Activated CD4-positive, alpha-beta T cell treated with anti-CD3 and anti-CD28 coated beads, Interleukin-2, Interleukin-6, amounts not matched to agents 100 ng/mL and 50 ng/mL, durations not matched to agents 16 hours and 8 hours (primary cell): Measurements from ENCODE around the gene NPEPL1.
"Not testable (repeated sequence)": the region's sequence is repeated elsewhere in the genome, so short reads cannot be mapped to it uniquely, and the experiment has no call there.

Experiments used
- DNase-seq: peaks from one replicate; pipeline ENCODE4 v3.0.0-alpha.2; 2020

Gene NPEPL1

DNA sequence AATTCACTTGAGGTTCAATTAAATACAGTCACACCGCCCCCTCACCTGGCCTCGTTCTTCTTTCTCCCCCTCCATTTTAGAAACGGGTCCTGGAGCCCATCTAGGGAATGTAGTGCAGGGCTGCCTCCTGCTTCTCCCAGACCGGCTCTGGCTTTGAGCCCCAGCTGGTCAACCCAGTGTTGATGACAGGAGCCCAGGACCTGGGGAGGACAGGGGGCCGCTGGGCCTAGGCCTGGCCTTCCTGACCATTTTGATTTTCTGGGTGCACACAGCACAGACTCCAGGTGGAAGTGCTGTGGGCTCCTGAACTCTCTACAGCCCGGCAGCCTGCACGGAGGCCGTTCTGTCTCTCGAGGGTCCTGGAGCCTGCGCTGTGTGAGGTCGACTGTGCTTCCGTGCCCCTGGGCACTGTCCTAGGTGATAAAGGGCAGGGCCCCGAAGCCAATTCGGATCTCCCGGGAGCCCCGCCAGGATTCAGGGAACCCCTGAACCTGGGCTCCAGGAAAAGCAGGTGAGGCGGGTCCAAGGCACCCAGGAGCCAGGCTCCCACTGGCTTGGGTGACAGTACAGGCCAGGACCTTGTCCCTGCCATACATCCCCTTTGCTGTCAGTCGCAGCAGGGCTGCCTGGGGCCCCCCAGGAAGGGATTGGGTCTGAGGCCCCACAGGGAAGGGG is 23.3 kb downstream of the NPEPL1 start:
- DNase-seq: no peak

DNA sequence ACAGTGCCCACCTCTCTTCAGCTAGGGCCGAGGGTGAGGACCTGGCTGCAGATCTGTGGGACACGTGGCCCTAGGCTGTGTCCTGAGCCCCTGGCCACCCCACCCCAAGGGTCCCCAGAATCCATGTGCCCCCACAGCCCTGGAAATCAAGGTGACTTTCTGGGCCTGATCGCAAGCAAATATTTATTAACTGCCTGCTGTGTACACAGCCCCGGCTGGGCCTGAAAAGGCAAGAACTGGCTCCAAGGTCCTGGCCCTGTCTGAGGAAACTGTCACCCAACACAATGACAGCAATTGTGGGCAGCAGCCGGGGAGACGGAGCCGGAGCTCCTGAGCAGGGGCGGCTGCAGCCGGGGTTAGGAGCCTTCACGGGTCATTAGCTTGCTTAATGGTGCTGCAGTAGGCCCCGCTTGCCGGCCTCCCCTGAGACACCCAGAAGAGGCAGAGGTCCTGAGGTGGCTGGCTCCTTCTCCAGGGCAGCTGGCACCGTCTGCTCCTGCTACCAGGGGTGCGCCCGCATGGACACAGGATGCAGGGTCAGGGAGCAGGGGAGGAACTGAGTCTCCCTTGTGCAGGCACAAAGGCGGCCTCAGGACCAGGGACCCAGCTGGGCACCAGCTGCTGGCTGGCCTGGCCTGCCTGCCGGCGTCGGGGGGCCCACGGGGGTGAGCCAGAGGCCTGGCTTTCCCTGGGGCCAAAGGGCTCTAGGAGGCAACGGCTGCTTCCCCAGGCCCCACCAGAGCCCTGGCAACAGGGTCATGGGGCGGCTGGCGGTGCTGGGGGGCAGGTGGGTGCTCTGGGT is 24.1 kb downstream of the NPEPL1 start:
- no peak for DNase-seq

DNA sequence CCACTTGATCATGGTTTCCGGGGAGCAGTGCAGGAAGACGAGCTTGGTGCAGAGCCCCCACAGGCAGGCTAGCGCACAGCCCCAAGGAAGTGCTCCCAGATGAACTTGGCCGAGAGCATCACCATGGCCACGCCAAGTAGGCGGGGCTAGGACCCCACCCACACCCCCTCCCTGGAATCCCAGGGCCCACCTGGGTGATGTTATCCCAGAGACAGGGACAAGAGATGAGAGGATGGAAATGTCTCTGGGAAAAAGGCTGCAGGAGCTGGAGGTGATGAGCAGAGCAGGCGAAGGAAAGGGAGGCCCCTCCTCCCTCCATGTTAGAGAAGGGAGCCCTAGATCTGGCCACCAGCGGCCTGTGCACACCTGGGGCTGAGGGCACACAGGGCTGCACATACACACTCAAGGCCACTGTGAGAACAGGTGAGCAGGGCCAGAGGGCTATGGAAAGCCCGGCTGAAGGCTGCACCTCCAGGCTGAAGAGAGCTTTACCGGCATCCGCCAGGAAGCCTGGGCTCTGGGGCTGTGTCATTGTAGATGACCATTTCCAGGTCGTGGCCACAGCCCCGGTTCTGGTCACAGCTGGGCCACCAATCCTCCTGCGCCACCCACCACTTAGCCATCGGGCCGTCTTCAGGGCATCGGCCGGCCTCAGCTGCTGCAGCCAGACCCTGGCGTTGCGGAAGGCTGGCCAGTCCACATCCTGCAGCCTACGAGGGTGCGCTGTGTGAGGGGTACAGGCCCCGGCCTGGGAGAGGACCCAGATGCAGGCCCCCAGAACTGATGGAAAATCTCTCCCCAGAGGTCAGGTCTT is 24.9 kb downstream of the NPEPL1 start:
- DNase-seq: no peak

DNA sequence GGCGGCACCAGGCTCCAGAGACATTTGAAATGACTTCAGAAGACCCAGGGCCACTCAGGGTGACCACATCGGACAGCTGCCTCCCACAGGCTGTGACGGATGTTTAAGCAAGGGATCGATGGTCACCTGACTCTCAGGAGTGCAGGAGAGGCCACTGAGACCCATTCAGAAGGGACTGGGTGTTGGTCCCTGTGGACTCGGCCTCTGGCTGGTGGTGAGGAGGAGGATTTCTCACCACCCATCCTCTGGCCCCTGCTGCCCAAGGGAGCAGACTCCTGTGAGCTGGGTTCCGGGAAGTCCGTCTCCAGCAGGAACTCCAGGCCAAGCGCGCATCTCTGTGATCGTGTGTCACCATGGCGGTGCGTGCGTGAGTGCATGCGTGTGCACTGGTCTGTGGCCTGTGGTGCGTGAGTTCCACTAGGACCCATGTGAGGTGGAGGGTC is 25.5 kb downstream of the NPEPL1 start:
- no peak for DNase-seq

DNA sequence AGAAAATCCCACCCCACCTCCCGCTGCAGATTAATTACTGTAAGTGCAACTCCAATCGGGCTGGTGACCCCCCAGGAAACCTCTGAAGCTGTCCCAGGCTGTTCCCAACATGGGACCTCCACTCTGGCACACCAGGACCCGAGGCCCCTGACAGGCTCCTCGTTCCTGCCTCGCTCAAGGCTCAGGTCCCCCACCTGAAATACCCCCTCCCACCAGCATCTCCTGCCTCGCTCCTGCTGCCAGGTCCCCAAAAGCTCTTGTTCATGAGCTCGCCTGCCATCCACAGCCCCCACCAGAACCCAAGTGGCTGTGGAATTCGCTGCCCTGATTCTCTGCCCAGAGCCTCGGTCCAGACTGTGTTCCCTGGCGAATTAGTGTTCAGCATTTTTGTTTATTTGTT is 26.1 kb downstream of the NPEPL1 start:
- no peak for DNase-seq

DNA sequence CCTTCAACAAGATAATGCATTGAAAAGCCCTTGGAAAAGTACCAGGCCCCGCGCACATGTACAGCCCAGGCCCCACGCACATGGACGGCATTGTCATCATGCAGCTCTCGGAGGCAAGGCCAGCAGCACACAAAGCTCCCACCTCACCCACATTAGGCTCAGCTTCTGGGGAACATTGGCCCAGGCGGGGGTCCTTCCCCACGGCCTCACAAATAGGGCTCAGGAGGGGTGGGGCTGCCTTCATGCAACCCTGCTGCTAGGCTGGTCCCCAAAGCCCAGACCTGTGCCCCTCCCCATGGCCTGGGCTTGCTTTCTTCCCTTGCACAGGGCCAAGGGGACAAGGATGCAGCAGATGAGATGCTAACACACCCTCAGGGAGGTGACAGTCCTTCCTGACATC is 26.7 kb downstream of the NPEPL1 start:
- no peak for DNase-seq

DNA sequence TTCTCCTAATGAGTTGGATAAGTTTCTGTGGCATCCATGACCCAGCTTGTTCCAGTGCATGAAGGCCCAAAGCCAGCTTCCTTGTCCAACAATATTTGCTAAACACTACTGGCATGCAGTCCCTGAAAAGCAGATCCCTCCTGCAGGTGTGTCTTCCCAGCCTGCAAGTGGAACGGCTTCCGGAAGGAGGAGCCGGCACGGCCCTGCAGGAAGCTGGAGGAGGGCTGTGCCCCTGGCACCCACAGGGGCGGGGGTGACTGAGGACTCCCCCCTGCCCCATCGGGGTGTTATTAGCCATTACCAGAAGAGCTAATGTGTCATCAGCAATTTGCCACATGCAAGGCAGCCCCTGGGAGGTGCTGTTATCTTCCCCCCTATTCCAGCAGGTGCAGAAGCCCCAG is 27.4 kb downstream of the NPEPL1 start:
- DNase-seq: no peak

DNA sequence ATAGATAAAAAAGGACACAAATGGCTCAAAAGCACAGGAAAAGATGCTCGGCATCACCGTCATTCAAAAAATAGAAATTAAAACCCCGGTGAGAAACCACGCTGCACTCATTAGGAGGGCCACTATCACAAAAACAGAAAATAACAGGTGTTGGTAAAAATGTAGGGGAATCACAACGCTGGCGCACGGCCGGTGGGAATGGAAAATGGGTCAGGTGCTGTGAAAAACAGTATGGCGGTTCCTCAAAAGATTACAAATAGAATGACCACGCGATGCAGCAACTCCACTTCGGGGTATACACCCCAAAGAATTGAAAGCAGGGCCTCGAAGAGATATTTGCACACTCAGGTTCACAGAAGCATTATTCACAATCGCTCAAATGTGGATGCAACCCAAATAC is 28.3 kb downstream of the NPEPL1 start:
- no peak for DNase-seq

DNA sequence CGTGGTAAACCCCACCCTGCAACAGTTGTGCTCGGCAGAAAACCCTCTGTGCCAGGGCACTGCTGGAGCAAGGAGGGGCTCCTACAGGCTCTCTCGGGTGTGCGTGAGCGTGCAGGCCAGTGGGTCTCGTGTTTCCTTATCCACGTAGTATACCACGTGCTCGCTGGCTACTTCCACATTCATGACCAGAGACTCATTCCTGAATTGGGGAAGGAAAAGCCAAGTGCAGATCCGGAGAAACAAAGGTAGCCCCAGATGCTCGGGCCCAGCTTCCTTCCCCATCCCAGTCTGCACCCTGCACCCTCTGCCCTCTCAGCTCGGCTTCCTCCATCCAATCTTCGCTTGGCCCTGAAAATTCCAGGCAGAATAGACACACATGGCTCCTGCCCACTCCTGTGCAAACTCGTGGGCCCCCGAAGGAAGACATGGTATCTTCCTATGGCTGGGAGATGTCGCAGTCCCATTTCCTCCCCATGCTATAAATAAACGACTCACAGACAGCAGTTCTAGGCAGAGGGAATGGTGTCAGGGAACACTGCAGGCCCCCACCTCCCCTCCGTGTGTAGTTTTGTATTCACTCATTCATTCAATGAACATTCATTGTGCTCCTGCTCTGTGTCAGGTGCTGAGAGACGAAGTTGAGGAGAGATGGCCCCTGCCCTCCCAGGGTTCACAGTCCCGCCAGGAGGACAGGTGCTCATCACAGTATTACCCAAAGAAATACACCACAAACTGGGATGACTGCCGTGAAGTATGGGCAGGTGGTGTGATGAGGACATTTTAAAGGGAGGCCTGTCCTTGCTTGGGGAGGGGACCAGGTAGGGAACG is 29.6 kb downstream of the NPEPL1 start:
- DNase-seq: no peak

DNA sequence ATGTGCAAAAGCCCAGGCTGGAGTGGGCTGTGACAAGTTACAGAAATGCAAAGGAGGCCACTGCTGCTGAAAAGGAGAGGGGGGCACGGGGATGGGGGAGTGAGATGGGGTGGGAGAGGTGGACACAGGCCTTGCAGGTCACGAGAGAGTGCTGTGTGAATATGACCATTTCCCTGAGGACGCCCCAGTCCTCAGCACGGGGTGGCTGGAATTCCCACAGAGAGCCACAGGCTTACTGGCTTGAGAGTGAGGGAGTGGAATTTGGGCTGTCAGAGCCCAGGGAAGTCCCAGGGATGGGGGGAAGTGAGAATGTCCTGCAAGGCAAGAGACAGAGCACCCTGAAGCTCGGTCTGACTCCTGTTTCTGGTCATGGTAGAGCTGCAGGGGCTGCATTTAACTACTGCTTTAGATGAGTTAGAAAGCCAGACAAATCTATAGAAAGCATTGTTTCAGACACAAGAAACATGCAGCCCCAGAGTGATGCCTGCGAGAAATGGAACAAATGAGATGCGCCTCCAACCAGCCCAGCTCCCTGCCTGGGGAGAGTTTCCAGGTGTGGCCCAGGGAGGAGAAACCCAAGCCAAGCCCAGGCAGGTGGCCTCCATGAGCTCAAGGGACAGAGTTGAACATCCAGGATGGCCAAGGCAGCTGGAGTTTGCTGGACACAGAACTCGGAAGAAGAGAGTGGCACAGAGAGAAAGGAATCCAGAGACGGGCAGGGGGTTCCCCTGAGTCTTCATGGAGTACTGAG is 30.5 kb downstream of the NPEPL1 start:
- no peak for DNase-seq

DNA sequence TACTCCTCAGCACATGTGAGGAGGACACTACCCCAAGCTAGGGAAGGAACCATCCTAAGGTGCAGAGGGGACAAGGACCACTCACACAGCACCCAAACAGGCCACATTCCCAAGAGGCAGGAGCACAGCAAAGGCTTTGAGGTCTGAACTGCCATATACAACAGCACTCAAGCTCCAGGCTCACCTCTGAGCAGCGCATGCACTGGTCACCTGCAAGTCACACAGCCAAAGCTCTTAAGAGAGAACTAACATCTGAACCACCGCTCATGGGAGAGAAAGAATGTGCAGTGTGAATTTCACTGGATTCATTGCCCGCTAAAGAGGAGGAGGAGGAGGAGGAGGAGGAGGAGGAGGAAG is 31.0 kb downstream of the NPEPL1 start:
- DNase-seq: no peak

DNA sequence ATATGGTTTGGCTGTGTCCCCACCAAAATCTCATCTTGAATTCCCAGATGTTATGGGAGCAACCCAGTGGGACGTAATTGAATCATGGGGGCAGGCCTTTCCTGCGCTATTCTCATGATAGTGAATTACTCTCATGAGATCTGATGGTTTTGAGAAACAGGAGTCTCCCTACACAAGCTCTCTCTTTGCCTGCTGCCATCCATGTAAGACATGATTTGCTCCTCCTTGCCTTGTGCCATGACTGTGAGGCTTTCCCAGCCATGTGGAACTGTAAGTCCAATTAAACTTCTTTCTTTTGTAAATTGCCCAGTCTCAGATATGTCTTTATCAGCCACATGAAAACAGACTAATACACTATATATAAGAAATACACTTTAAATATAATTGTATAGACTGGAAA is 33.6 kb downstream of the NPEPL1 start:
- not testable (repeated sequence) for DNase-seq

DNA sequence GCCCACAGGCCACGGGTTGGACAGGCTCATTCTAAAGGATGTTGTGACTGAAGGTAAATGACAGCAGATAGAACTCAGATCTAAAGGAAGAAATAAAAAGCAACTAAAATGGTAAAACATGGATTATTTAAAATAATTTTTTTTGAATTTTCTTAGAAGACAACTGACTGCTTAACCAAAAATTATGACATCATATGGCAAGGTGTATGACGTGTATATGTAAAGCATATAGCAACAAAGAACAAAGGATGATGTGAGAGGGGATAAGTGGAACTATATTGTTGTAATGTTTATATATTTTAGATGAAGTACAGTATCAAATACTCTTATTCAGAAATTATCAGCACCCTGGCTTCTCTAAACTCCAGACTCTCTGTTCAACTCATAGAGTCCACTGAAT is 38.6 kb downstream of the NPEPL1 start:
- DNase-seq: no peak

DNA sequence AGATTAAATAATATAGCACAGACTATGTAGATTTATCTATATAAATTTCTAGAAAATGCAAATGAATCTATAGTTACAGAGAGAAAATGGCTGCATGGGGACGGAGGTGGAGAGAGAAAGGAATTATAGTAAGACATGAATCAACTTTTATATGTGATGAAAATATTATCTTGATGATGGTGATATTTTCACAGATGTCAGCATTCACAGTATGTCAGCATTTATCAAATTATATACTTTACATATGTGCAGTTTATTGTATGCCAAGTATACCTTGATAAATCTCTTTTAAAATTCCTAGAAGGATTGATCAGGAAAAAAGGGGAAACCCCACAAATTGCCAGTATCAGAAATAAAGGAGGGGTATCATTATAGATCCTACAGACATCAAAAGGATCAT is 44.6 kb downstream of the NPEPL1 start:
- no peak for DNase-seq

DNA sequence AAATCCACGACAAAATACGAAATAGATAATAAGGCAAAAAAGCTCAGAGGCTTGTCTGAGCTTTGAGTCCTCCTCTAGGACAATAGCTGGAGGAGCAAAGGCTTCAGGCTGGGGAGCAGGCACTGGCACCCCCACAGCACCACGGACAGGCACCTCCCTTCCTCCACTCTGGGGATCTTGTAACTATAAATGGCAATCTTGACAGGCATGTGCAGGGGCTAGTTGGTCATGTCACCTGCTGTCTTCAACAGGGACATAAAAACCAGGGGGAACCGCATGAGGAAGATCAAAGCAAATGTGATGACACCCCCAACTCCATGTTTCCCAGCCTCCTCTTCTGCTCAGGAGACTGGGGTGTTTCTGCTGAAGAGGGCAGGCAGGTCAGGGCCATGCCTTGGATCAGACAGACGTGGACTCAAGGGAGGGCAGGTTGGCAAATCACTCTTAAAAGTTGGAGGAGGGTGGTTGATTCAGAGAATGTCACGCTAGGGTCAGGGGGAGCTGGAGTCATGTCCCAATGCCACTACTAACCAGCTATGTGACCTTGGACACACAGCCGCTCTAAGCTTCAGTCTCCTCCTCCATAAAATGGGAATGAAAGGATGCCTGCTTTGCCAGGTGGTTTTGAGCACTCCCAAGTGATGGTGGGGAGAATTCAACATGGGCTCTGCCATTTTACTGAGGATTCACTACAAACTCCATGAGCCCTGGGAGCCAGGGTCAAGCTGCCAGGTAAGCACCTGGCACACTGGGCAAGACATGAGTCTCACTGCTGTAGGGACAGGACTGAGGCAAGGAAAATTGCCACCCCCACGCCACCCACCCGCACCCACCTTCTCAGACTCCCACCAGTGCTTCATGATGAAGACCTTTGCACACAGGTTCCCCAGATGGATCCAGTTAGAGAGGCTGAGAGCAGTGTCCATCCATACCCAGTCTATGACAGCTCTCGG is 48.0 kb downstream of the NPEPL1 start:
- no peak for DNase-seq

DNA sequence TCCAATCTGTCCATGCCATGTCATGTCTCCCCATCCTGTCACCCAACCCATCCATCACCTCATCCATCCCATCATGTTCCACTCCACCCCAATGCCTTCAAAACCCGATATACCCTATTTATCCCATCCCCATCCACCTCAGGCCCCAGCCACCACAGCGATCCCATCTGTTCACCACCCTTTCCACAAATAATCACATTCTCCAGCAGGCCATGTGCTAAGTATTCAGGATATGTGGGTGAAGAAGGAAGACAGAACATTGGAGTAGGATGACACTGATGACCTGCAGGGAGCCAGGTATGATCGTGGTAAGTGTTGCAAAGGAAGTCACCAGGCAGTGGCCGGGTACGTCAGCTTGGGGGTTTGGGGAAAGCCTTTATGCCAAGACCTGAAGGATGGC is 48.8 kb downstream of the NPEPL1 start:
- no peak for DNase-seq

DNA sequence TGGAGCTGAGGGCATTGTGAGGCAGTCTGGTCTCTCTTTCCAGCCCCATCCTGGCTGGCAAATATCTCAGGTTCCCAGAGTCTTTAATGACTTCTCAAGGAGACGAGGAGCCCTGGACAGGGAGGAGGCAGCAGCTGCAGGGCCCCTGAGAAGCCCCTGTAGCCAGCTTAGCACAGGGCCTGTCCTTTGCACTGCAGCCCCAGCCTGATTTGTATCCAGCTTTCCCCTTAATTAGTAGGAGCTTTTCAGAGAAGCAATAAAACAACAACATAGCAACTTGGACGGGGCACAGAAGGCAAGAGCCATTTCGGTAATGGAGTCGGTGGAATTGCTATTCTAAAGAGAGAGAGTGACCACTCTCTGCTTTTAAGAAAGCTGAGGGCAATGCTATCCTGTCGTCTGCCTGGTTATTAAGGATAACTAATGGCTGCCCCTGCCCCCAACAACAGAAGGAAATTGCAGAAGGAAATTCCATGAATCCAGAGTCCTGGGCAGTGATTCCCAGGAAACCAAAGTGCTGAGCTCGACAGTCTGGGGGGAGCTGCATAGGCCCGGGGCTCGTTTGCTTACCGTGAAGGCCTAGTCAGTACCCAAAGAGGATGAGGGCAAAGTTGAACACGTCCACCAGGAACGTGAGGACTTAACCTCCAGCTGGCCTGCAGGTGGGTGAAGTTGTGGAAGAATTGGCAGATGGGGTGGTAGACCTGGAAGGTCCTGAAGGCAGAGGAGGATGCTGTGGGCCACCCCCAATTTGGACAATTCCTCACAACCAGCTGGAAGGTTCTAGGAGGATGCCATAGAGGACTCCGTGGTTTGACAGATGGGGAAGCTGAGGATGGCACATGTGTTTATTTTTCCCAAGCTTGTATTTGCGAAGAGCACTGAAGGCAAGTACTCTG is 50.3 kb downstream of the NPEPL1 start:
- DNase-seq: no peak

DNA sequence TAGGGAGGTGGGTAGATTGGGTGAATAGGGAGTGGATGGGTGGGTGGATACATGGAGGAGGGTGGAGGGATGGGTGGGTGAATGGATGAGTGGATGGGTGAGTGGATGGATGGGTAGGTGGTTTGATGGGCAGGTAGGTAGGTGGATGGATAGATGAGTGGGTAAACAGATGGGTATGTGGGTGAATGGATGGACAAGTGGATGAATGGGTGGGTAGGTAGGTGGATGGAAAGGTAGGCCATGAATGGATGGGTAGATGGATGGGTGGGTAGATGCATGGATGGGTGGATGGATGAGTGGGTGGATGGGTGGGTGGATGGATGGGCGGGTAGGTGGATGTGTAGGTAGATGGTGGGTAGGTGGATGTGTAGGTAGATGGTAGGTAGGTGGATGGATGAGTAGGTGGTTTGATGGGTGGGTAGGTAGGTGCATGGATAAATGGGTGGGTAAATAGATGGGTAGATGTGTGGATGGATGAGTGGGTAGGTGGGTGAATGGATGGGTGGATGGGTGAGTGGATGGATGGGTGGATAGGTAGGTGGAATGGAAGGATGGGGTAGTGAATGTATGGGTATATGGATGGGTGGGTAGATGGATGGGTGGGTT is 51.4 kb downstream of the NPEPL1 start:
- DNase-seq: no peak

DNA sequence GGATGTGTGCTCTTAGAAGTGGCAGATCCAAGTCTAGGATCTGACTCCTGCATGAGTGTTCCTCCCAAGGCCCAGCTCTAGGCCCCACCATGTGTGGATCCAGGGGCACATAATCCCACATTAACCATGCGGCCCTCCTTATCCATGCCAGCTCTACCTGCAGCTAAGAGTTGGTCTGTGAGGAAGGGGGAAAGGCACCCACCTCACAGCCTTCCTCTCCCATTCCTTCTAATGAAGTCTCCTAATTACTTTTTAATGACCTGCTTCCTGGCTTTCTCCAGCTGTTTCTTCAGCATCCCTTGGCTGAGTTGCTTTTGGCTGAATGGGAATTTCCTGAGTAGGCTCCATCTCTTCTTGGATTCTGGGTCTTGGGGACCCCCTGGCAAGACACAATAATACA is 52.2 kb downstream of the NPEPL1 start:
- DNase-seq: no peak
